OCI-LY3 (cell line): ENCODE results near the gene PTPRH.

Experiments
- H2AFZ ChIP-seq: fragments of 200-600, 300-600 bp; shearing (Covaris generic); 2 replicates; pipeline ENCODE4 v1.6.0; 2014; ENCODE audit warnings: antibody characterized with exemption, low read depth, low read length
- H3K27ac ChIP-seq: fragments of 200-600, 300-600 bp; sonication (generic); 2 replicates; pipeline ENCODE4 v1.5.1; 2014; ENCODE audit warnings: mild to moderate bottlenecking, low read length, moderate library complexity, mixed read lengths
- H3K27me3 ChIP-seq: fragments of 200-600, 300-600 bp; sonication (generic); 2 replicates; pipeline ENCODE4 v1.6.1; 2014; ENCODE audit warnings: low read depth, low read length, mixed read lengths
- H3K36me3 ChIP-seq: fragments of 200-600, 300-600 bp; sonication (generic); replicated peaks from 2 replicates; pipeline ENCODE3; 2014; ENCODE audit warnings: low read depth, low read length, mixed read lengths
- H3K4me1 ChIP-seq: fragments of 300-600, 200-600 bp; sonication (generic); 2 replicates; pipeline ENCODE4 v1.6.1; 2014; ENCODE audit warnings: low read length, mixed read lengths
- H3K4me2 ChIP-seq: fragments of 200-600, 300-600 bp; sonication (generic); 2 replicates; pipeline ENCODE4 v1.6.1; 2014; ENCODE audit warnings: low read length, mixed read lengths
- H3K4me3 ChIP-seq: fragments of 300-600, 200-600 bp; sonication (generic); 2 replicates; pipeline ENCODE4 v1.5.1; 2014; ENCODE audit warnings: antibody characterized with exemption, mild to moderate bottlenecking, low read length, moderate library complexity
- H3K79me2 ChIP-seq: fragments of 300-600, 200-600 bp; shearing (Covaris generic); 2 replicates; pipeline ENCODE4 v1.6.1; 2014; ENCODE audit warnings: mild to moderate bottlenecking, low read length, mixed read lengths
- H3K9ac ChIP-seq: fragments of 300-600, 200-600 bp; shearing (Covaris generic); 2 replicates; pipeline ENCODE4 v1.6.0; 2014; ENCODE audit warnings: mild to moderate bottlenecking, low read length, moderate library complexity
- H3K9me3 ChIP-seq: fragments of 200-600, 300-600 bp; shearing (Covaris generic); 2 replicates; pipeline ENCODE4 v1.6.1; 2014; ENCODE audit warnings: low read length, mixed read lengths; ENCODE audit not compliant: insufficient read depth
- H4K20me1 ChIP-seq: fragments of 200-600, 300-600 bp; sonication (generic); 2 replicates; pipeline ENCODE4 v1.6.1; 2016; ENCODE audit warnings: low read length, mixed read lengths; ENCODE audit not compliant: insufficient read depth
- CTCF ChIP-seq: fragments of 200-600, 300-600 bp; sonication (generic); IDR thresholded peaks from 2 replicates; pipeline ENCODE4 v1.5.1; 2014; ENCODE audit warnings: antibody characterized with exemption, low read length, low read depth
- EZH2phosphoT487 ChIP-seq: fragments of 200-600 bp; shearing (Covaris generic); IDR thresholded peaks from 2 replicates; pipeline ENCODE4 v1.6.1; 2018; ENCODE audit warnings: antibody characterized with exemption, mixed run types, low read depth

The PTPRH gene

DNA sequence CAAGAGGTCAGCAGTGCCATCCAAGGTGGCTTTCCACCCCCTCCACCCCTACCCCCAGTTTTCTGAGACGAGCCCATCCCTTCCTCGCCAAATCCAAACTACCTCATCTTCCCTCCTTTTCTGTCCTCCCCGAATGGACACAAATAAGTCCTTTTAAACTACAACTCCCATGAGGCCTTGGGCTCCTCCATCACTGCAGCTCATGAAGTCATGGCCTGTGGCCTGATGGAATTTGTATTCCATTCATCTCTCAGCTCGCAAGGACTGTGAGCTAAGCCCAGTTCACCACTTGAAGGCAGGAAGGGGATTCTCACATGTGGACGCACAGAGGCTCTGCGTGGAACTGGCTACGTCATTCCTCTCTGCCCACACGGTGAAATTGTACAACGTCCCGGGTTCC lies 12.5 kb downstream of the PTPRH start:
- TF ChIP-seq CTCF (no peak), EZH2phosphoT487 (no peak)

GRCh38 chr19:55193481-55193880 lies 15.8 kb downstream of the PTPRH start:
- Histone ChIP-seq H3K79me2 (no peaks in the 10 kb centered on the region), H3K4me1 (no peaks in the 10 kb centered on the region), H3K4me2 (no peak overlapping the region), H3K27ac (no peak overlapping the region), H4K20me1 (no peaks in the 10 kb centered on the region), H2AFZ (no peak overlapping the region), H3K9me3 (no peaks in the 10 kb centered on the region), H3K27me3 (0 out of 2 replicates have a peak, but pooled peaks cover 3% of the 10 kb centered on the region), H3K4me3 (no peak overlapping the region), H3K36me3 (no peaks in the 10 kb centered on the region), H3K9ac (no peak overlapping the region)
- no peak for TF ChIP-seq CTCF
- TF ChIP-seq EZH2phosphoT487 = no peak

More for the DNA sequence above, 12.5 kb downstream of the PTPRH start:
- no peaks in the 10 kb centered on the region for H3K4me1 ChIP-seq
- H3K4me3 ChIP-seq = no peak overlapping the region
- no peak overlapping the region for H3K4me2 ChIP-seq
- no peaks in the 10 kb centered on the region for H3K9me3 ChIP-seq
- H3K36me3 ChIP-seq = no peaks in the 10 kb centered on the region
- no peak overlapping the region for H2AFZ ChIP-seq
- 0 out of 2 replicates have a peak, but pooled peaks cover 7% of the 10 kb centered on the region for H3K27me3 ChIP-seq
- H3K79me2 ChIP-seq = no peaks in the 10 kb centered on the region
- no peak overlapping the region for H3K9ac ChIP-seq
- H3K27ac ChIP-seq = no peak overlapping the region
- H4K20me1 ChIP-seq = no peaks in the 10 kb centered on the region

- H3K27me3 ChIP-seq = peaks cover 6% of the 10 kb centered on the region; the same call in 1 of the 2 replicates
- H3K4me3 ChIP-seq = no peak overlapping the region
- no peak overlapping the region for H3K4me2 ChIP-seq
- no peaks in the 10 kb centered on the region for H4K20me1 ChIP-seq
- H3K27ac ChIP-seq = no peak overlapping the region
- H3K9ac ChIP-seq = no peak overlapping the region
- no peaks in the 10 kb centered on the region for H3K4me1 ChIP-seq
- TF ChIP-seq CTCF = no peak
- TF ChIP-seq EZH2phosphoT487 = no peak
- no peaks in the 10 kb centered on the region for H3K79me2 ChIP-seq
- no peaks in the 10 kb centered on the region for H3K36me3 ChIP-seq
- no peaks in the 10 kb centered on the region for H3K9me3 ChIP-seq
- no peak overlapping the region for H2AFZ ChIP-seq
Measured at GRCh38 chr19:55189403-55189835, 19.9 kb downstream of the PTPRH start.

DNA sequence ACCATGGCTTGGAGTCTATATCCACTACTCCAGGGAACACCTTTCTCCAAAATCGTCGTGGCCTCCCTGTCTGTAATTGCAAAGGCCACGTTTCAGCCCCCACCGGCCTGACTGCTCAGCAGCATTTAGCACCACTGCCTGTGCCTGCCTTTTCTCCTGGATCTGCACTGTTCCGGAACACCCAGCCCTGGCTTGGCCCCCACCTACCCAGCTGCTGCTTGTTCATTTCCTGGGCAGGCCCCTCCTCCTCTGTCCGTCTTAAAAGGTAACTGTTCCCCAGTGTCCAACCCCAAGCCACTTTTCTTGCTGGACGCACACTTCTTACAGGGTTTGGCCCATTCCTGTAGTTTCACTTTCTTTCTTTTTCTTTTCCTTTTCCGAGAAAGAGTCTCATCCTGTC lies 20.7 kb downstream of the PTPRH start:
- no peak overlapping the region for H3K4me2 ChIP-seq
- no peak overlapping the region for H3K27ac ChIP-seq
- no peak overlapping the region for H3K4me3 ChIP-seq
- no peak for TF ChIP-seq CTCF
- TF ChIP-seq EZH2phosphoT487 = no peak
- no peaks in the 10 kb centered on the region for H3K79me2 ChIP-seq
- no peak overlapping the region for H2AFZ ChIP-seq
- H3K9ac ChIP-seq = no peak overlapping the region
- H4K20me1 ChIP-seq = no peaks in the 10 kb centered on the region
- peaks cover 4% of the 10 kb centered on the region; the same call in 1 of the 2 replicates for H3K27me3 ChIP-seq
- H3K36me3 ChIP-seq = no peaks in the 10 kb centered on the region
- no peaks in the 10 kb centered on the region for H3K4me1 ChIP-seq
- H3K9me3 ChIP-seq = no peaks in the 10 kb centered on the region
